Progenitor cell of endocrine pancreas (in vitro differentiated cells): Measurements from ENCODE around the gene KIF4B. TPM values are rescaled to one million over a fixed set of nuclear protein-coding genes. Genes with fewer than 3 reads are reported as not detected.
"Not testable (repeated sequence)": the region's sequence is repeated elsewhere in the genome, so short reads cannot be mapped to it uniquely, and the experiment has no call there.

ENCODE experiments used
- DNase-seq: peaks from one replicate; pipeline ENCODE4 v3.0.0; 2021; ENCODE audit warnings: low spot score; ENCODE audit not compliant: unreplicated experiment
- H3K27ac Mint-ChIP-seq: 2 replicates; pipeline ENCODE4 v1.8.0; 2021; ENCODE audit warnings: mild to moderate bottlenecking, moderate library complexity, mixed read lengths
- H3K27me3 Mint-ChIP-seq: 2 replicates; pipeline ENCODE4 v1.8.0; 2021; ENCODE audit warnings: mixed read lengths
- H3K36me3 Mint-ChIP-seq: 2 replicates; pipeline ENCODE4 v1.8.0; 2022; ENCODE audit warnings: mixed read lengths; ENCODE audit not compliant: insufficient read depth
- H3K4me1 Mint-ChIP-seq: 2 replicates; pipeline ENCODE4 v1.8.0; 2021; ENCODE audit warnings: low read depth, mixed read lengths
- H3K4me3 Mint-ChIP-seq: 2 replicates; pipeline ENCODE4 v1.8.0; 2021; ENCODE audit warnings: low read depth, mild to moderate bottlenecking, moderate library complexity, mixed read lengths
- H3K9me3 Mint-ChIP-seq: 2 replicates; pipeline ENCODE4 v1.8.0; 2021; ENCODE audit warnings: low read depth, mixed read lengths
- total RNA-seq: library from RNA; stranded (reverse); gene quantifications from 2 replicates; pipeline ENCODE4 v1.2.1, GENCODE V29; 2021
- TF ChIP-seq, protein P1 (sequence below): fragments of 200-600 bp; sonication (generic); IDR thresholded peaks from one replicate; pipeline ENCODE4 v1.5.0; 2021; ENCODE audit warnings: antibody characterized with exemption, mild to moderate bottlenecking; ENCODE audit not compliant: unreplicated experiment

KIF4B gene
- total RNA-seq, 1 donor from 2014 or later = not detected

DNA sequence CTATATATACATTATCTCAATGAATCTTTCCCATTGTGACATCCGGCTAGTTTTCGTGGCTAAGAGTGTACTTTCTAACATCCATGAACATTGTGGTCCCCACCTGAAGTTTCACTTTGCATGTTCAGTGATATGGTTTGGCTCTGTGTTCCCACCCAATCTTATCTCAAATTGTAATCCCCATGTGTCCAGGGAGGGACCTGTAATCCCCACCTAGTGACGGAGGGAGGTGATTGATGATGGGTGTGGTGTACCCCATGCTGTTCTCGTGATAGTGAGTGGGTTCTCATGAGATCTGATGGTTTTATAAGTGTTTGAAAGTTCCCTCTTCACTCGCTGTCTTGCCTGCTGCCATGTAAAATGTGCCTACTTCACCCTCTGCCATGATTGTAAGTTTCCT is 44.6 kb upstream of the KIF4B start:
- Mint-ChIP-seq H3K4me3 (no peak overlapping the region), H3K36me3 (peaks cover 6% of the 10 kb centered on the region), H3K4me1 (peaks cover 8% of the 10 kb centered on the region), H3K27me3 (no peaks in the 10 kb centered on the region), H3K9me3 (no peaks in the 10 kb centered on the region), H3K27ac (no peak overlapping the region)
- DNase-seq = no peak
- TF ChIP-seq, protein P1, sequence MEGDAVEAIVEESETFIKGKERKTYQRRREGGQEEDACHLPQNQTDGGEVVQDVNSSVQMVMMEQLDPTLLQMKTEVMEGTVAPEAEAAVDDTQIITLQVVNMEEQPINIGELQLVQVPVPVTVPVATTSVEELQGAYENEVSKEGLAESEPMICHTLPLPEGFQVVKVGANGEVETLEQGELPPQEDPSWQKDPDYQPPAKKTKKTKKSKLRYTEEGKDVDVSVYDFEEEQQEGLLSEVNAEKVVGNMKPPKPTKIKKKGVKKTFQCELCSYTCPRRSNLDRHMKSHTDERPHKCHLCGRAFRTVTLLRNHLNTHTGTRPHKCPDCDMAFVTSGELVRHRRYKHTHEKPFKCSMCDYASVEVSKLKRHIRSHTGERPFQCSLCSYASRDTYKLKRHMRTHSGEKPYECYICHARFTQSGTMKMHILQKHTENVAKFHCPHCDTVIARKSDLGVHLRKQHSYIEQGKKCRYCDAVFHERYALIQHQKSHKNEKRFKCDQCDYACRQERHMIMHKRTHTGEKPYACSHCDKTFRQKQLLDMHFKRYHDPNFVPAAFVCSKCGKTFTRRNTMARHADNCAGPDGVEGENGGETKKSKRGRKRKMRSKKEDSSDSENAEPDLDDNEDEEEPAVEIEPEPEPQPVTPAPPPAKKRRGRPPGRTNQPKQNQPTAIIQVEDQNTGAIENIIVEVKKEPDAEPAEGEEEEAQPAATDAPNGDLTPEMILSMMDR = no peak

GRCh38 chr5:154970759-154971158 is 42.8 kb upstream of the KIF4B start:
- Mint-ChIP-seq H3K27ac (no peak overlapping the region), H3K4me3 (no peak overlapping the region), H3K27me3 (no peaks in the 10 kb centered on the region), H3K36me3 (peaks cover 9% of the 10 kb centered on the region), H3K9me3 (peaks cover 2% of the 10 kb centered on the region), H3K4me1 (peaks cover 8% of the 10 kb centered on the region)
- TF ChIP-seq, protein P1 = no peak
- DNase-seq = no peak

DNA sequence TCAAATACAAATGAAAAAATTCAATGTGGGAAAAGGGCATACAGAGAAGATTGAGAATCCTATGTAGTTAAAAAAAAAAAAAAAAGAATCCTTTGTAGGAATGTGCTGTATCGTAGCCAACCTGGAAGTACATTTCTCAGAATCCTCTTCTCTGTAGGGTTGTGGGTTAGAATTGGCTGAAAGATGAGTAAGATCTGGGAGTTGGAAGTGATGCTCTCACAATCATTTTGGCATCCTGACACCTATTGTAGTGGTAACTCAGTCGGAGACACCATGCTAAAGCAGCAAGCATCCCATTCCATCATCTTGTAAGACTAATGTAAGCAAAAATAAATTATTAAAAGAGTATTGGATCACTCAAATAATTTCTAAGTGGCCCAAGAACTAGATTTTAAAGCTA is 42.1 kb upstream of the KIF4B start:
- DNase-seq = no peak
- Mint-ChIP-seq H3K9me3 (peaks cover 4% of the 10 kb centered on the region), H3K27me3 (no peaks in the 10 kb centered on the region), H3K4me3 (no peak overlapping the region), H3K27ac (no peak overlapping the region), H3K36me3 (peaks cover 12% of the 10 kb centered on the region), H3K4me1 (peaks cover 8% of the 10 kb centered on the region)
- TF ChIP-seq, protein P1 = no peak

GRCh38 chr5:154972476-154973080 is 41.0 kb upstream of the KIF4B start:
- no peak overlapping the region for H3K27ac Mint-ChIP-seq
- no peak overlapping the region for H3K4me3 Mint-ChIP-seq
- peaks cover 8% of the 10 kb centered on the region for H3K4me1 Mint-ChIP-seq
- H3K9me3 Mint-ChIP-seq = peaks cover 4% of the 10 kb centered on the region
- H3K27me3 Mint-ChIP-seq = no peaks in the 10 kb centered on the region
- TF ChIP-seq, protein P1 = peak; percentile 86
- H3K36me3 Mint-ChIP-seq = peaks cover 14% of the 10 kb centered on the region
- DNase-seq = peak; percentile 23

GRCh38 chr5:154976082-154976481 is 37.5 kb upstream of the KIF4B start:
- H3K4me3 Mint-ChIP-seq, H3K27ac Mint-ChIP-seq, H3K4me1 Mint-ChIP-seq, H3K9me3 Mint-ChIP-seq, DNase-seq, H3K27me3 Mint-ChIP-seq: not testable (repeated sequence)
- H3K36me3 Mint-ChIP-seq = peaks cover 12% of the 10 kb centered on the region

DNA sequence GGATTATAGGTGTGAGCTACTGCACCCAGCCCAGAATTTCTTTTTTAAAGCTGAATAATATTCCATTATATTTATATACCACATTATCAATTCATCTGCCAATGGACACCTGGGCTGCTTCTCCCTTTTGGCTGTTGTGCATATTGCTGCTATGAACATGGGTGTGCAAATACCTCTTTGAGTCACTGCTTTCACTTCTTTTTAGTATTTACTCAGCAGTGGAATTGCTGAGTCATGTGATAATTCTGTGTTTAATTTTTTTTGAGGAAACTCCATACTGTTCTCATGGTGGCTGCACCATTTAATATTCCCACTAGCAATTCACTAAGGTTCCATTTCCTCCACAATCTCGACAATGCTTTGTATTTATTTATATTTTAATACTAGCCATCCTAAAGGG is 36.1 kb upstream of the KIF4B start:
- Mint-ChIP-seq H3K27me3 (no peaks in the 10 kb centered on the region), H3K9me3 (peaks cover 4% of the 10 kb centered on the region), H3K4me3 (no peak overlapping the region)

GRCh38 chr5:154978294-154978693 is 35.3 kb upstream of the KIF4B start:
- not testable (repeated sequence) for H3K27ac Mint-ChIP-seq, H3K4me3 Mint-ChIP-seq
- peaks cover 12% of the 10 kb centered on the region for H3K36me3 Mint-ChIP-seq

More for the DNA sequence above, 36.1 kb upstream of the KIF4B start:
- peaks cover 12% of the 10 kb centered on the region for H3K36me3 Mint-ChIP-seq
- H3K27ac Mint-ChIP-seq = no peak overlapping the region
- TF ChIP-seq, protein P1 = no peak
- peaks cover 4% of the 10 kb centered on the region for H3K4me1 Mint-ChIP-seq
- DNase-seq = no peak

More at GRCh38 chr5:154978294-154978693, 35.3 kb upstream of the KIF4B start:
- DNase-seq, H3K4me1 Mint-ChIP-seq, H3K9me3 Mint-ChIP-seq, H3K27me3 Mint-ChIP-seq: not testable (repeated sequence)
